Endothelial cell of umbilical vein (primary cell): Measurements from ENCODE around the gene FSIP1.

Source experiments
- POLR2AphosphoS5 ChIP-seq: IDR thresholded peaks from 2 replicates; pipeline ENCODE4 v1.6.1; 2012; ENCODE audit warnings: low read depth, mild to moderate bottlenecking, control low read depth, low read length, moderate library complexity; ENCODE audit not compliant: insufficient read depth
- TF ChIP-seq, protein P1 (sequence below), 2 donors: IDR thresholded peaks; 1 replicate in 1 of 2; 2 replicates in 1 of 2; pipeline ENCODE4 v1.5.1; 2011; ENCODE audit warnings: low read length in 2 of 2, mild to moderate bottlenecking in 2 of 2, moderate library complexity in 2 of 2, control low read depth in 1 of 2, inconsistent platforms in 1 of 2, low read depth in 1 of 2; ENCODE audit not compliant: insufficient read depth in 1 of 2; ENCODE audit errors: extremely low read depth in 1 of 2

DNA sequence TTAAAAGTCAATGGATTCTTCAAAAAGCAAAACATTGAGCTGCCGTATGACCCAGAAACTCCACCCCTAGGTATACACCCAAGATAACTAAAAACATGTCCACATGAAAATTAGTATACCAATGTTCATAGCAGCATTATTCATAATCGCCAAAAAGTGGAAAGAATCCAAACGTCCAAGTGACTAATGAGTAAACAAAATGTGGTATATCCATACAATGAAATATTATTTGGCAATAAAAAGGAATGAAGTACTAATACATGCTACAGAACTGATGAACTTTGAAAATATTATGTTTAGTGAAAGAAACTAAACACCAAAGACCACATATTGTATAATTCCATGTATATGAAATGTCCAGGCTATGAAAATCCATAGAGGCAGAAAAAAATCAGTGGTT is 123.9 kb downstream of the FSIP1 start:
- TF ChIP-seq, protein P1, sequence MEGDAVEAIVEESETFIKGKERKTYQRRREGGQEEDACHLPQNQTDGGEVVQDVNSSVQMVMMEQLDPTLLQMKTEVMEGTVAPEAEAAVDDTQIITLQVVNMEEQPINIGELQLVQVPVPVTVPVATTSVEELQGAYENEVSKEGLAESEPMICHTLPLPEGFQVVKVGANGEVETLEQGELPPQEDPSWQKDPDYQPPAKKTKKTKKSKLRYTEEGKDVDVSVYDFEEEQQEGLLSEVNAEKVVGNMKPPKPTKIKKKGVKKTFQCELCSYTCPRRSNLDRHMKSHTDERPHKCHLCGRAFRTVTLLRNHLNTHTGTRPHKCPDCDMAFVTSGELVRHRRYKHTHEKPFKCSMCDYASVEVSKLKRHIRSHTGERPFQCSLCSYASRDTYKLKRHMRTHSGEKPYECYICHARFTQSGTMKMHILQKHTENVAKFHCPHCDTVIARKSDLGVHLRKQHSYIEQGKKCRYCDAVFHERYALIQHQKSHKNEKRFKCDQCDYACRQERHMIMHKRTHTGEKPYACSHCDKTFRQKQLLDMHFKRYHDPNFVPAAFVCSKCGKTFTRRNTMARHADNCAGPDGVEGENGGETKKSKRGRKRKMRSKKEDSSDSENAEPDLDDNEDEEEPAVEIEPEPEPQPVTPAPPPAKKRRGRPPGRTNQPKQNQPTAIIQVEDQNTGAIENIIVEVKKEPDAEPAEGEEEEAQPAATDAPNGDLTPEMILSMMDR (IDR thresholded peaks at IDR 0.05; ENCODE audit: extremely low read depth in 1 of 2, insufficient read depth in 1 of 2, low read depth in 1 of 2, low read length in 2 of 2) = no peak
- no peak for TF ChIP-seq POLR2AphosphoS5
